HepG2 (cell line): ENCODE results near the gene LHFPL2. TPM values are rescaled to one million over a fixed set of nuclear protein-coding genes. Genes with fewer than 3 reads are reported as not detected.

Source experiments
- ETV6 ChIP-seq: sonication (generic); formaldehyde crosslinking; conservative IDR thresholded peaks from 2 replicates; pipeline ENCODE4 v1.4.0; 2020; ENCODE audit warnings: missing genetic modification reagents
- EZH2 ChIP-seq: conservative IDR thresholded peaks from 2 replicates; pipeline ENCODE4 v1.6.1; 2012; ENCODE audit warnings: mild to moderate bottlenecking, low read depth, low read length, moderate library complexity
- GABPA ChIP-seq, 2 experiments: IDR thresholded peaks; 2 replicates each; pipeline ENCODE4 v1.6.1; 2011 to 2016; ENCODE audit warnings: low read depth in 2 of 2, low read length in 1 of 2, missing biosample characterization in 1 of 2, missing genetic modification characterization in 1 of 2
- HIVEP1 ChIP-seq: sonication (generic); formaldehyde crosslinking; IDR thresholded peaks from 2 replicates; pipeline ENCODE4 v1.4.0; 2020; ENCODE audit warnings: mild to moderate bottlenecking, missing genetic modification reagents
- HNF4A ChIP-seq: sonication (generic); formaldehyde crosslinking; IDR thresholded peaks from 2 replicates; pipeline ENCODE4 v1.4.0; 2020; ENCODE audit warnings: missing genetic modification reagents
- MAZ ChIP-seq, 2 experiments: sonication (generic) in 1 of 2; formaldehyde crosslinking in 1 of 2; IDR thresholded peaks; 2 replicates each; pipeline versions ENCODE4 v1.5.0 to v1.6.1; 2012 to 2020; ENCODE audit warnings: low read depth in 2 of 2, mild to moderate bottlenecking in 2 of 2, borderline replicate concordance in 1 of 2, improper control_type of control experiment in 1 of 2, low read length in 1 of 2, missing genetic modification reagents in 1 of 2, moderate library complexity in 1 of 2
- SALL1 ChIP-seq: sonication (generic); formaldehyde crosslinking; IDR thresholded peaks from 2 replicates; pipeline ENCODE4 v1.8.0; 2022; ENCODE audit warnings: mild to moderate bottlenecking, missing genetic modification reagents
- TMF1 ChIP-seq: sonication (generic); formaldehyde crosslinking; IDR thresholded peaks from 2 replicates; pipeline ENCODE4 v1.8.1; 2022; ENCODE audit warnings: low read depth, missing genetic modification reagents
- TRIM24 ChIP-seq: sonication (generic); formaldehyde crosslinking; IDR thresholded peaks from 2 replicates; pipeline ENCODE4 v1.8.0; 2022; ENCODE audit warnings: mild to moderate bottlenecking, missing genetic modification reagents
- ZNF264 ChIP-seq: sonication (generic); formaldehyde crosslinking; IDR thresholded peaks from 2 replicates; pipeline ENCODE4 v1.4.0; 2020; ENCODE audit warnings: missing genetic modification reagents
- ZNF543 ChIP-seq: sonication (generic); formaldehyde crosslinking; IDR thresholded peaks from 2 replicates; pipeline ENCODE4 v1.4.0; 2020; ENCODE audit warnings: mild to moderate bottlenecking, missing genetic modification reagents
- ZNF546 ChIP-seq: sonication (generic); formaldehyde crosslinking; conservative IDR thresholded peaks from 2 replicates; pipeline ENCODE4 v1.8.1; 2023; ENCODE audit warnings: mild to moderate bottlenecking, missing genetic modification reagents
- ZNF567 ChIP-seq: sonication (generic); formaldehyde crosslinking; IDR thresholded peaks from 2 replicates; pipeline ENCODE4 v1.8.1; 2023; ENCODE audit warnings: mild to moderate bottlenecking, missing genetic modification reagents, borderline replicate concordance
- polyA plus RNA-seq, 8 experiments: library from polyadenylated mRNA; depleted of rRNA in 3 of 8; stranded (reverse) in 7 of 8; unstranded in 1 of 8; fragments of >200 nt; fragmentation: Illumina TruSeq in 4 of 8; extraction: Trizol in 4 of 8; gene quantifications; 2 replicates each; pipeline versions ENCODE4 v1.2.1 to v1.2.3, GENCODE V29; 2011 to 2016; ENCODE audit warnings: low read depth in 4 of 8, missing spikeins in 1 of 8, mixed read lengths in 1 of 8; ENCODE audit not compliant: insufficient read depth in 1 of 8
- total RNA-seq, 5 experiments: library from RNA; depleted of rRNA; stranded (reverse); fragments of >200 nt; fragmentation: Illumina TruSeq; extraction: Trizol; gene quantifications; 2 replicates each; pipeline ENCODE4 v1.2.3, GENCODE V29; 2016; ENCODE audit warnings: low read depth in 1 of 5
- TF ChIP-seq, protein P1 (sequence below), 2 experiments: fragments of 450-650 bp in 1 of 2; sonication (generic) in 1 of 2; formaldehyde crosslinking in 1 of 2; IDR thresholded peaks; 2 replicates each; pipeline versions ENCODE4 v1.6.1 to v1.8.0; 2016 to 2022; ENCODE audit warnings: antibody characterized with exemption in 1 of 2, mild to moderate bottlenecking in 1 of 2, missing genetic modification reagents in 1 of 2
- TF ChIP-seq, protein P2 (sequence below): sonication (generic); formaldehyde crosslinking; IDR thresholded peaks from 2 replicates; pipeline ENCODE4 v1.4.0; 2020; ENCODE audit warnings: missing genetic modification reagents
- TF ChIP-seq, protein P3 (sequence below): sonication (generic); formaldehyde crosslinking; IDR thresholded peaks from 2 replicates; pipeline ENCODE4 v1.8.0; 2023; ENCODE audit warnings: mild to moderate bottlenecking, missing genetic modification reagents
- TF ChIP-seq, protein P4 (sequence below): IDR thresholded peaks from 2 replicates; pipeline ENCODE4 v1.6.1; 2012; ENCODE audit warnings: inconsistent platforms

Gene LHFPL2
- total and polyA plus RNA-seq, 2 of the 13 experiments (the other 11 are each of a cell fraction or from before 2014, with no cell fraction given): 6.0 to 20.0 TPM

DNA sequence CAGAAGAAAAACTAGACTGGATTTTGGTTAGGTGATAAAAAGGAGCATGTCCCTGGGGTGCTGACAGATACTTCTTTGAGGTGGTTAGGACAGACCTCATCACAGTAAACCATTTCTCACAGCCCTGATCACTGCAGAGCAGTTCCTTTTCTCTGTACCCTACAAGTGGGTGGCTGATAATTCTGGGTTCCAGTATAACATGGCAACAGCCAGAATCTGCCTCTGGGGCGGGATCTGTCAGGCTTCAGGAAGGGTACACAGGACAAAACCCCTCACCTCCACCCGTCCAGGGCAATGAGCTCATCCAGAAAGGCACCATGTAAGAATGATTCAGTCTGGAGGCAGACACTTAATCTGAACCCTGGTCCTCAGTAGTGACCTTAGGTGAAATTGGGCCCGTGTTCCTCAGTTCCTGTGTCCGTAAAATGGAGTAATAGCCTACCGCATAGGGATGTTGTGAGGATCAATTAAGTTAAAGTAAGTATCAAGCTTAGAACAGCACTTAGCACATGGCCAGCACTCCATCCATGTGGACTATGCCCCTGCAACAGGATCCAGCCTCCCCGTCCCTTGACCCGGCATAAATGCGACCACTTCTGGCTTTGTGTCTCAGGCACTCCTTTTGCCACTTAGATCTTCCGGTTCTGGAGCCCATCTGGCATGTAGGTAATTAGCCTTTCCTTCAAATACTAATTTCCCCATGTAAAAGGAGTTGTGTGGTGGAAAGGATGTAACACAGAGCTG lies 129.2 kb downstream of the LHFPL2 start (continued):
- TF ChIP-seq, protein P1, sequence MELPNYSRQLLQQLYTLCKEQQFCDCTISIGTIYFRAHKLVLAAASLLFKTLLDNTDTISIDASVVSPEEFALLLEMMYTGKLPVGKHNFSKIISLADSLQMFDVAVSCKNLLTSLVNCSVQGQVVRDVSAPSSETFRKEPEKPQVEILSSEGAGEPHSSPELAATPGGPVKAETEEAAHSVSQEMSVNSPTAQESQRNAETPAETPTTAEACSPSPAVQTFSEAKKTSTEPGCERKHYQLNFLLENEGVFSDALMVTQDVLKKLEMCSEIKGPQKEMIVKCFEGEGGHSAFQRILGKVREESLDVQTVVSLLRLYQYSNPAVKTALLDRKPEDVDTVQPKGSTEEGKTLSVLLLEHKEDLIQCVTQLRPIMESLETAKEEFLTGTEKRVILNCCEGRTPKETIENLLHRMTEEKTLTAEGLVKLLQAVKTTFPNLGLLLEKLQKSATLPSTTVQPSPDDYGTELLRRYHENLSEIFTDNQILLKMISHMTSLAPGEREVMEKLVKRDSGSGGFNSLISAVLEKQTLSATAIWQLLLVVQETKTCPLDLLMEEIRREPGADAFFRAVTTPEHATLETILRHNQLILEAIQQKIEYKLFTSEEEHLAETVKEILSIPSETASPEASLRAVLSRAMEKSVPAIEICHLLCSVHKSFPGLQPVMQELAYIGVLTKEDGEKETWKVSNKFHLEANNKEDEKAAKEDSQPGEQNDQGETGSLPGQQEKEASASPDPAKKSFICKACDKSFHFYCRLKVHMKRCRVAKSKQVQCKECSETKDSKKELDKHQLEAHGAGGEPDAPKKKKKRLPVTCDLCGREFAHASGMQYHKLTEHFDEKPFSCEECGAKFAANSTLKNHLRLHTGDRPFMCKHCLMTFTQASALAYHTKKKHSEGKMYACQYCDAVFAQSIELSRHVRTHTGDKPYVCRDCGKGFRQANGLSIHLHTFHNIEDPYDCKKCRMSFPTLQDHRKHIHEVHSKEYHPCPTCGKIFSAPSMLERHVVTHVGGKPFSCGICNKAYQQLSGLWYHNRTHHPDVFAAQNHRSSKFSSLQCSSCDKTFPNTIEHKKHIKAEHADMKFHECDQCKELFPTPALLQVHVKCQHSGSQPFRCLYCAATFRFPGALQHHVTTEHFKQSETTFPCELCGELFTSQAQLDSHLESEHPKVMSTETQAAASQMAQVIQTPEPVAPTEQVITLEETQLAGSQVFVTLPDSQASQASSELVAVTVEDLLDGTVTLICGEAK (IDR thresholded peaks at IDR 0.05): no peak
- TF ChIP-seq, protein P1 (CRISPR knock-in tag; IDR thresholded peaks at IDR 0.05): no peak
- TF ChIP-seq, protein P2, sequence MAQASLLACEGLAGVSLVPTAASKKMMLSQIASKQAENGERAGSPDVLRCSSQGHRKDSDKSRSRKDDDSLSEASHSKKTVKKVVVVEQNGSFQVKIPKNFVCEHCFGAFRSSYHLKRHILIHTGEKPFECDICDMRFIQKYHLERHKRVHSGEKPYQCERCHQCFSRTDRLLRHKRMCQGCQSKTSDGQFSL (CRISPR knock-in tag): no peak
- TF ChIP-seq ZNF567 (no peak), TMF1 (CRISPR knock-in tag) (no peak), MAZ (IDR thresholded peaks at IDR 0.05; ENCODE audit: borderline replicate concordance, low read depth, low read length) (no peak), MAZ (CRISPR knock-in tag; IDR thresholded peaks at IDR 0.05; ENCODE audit: low read depth) (no peak), HIVEP1 (CRISPR knock-in tag) (no peak), ETV6 (CRISPR knock-in tag) (no peak), GABPA (IDR thresholded peaks at IDR 0.05; ENCODE audit: low read depth, low read length) (no peak), GABPA (CRISPR knock-in tag; IDR thresholded peaks at IDR 0.05; ENCODE audit: low read depth) (no peak), EZH2 (no peak), TRIM24 (CRISPR knock-in tag) (no peak), HNF4A (peak; percentile 61), ZNF543 (CRISPR knock-in tag) (no peak), SALL1 (CRISPR knock-in tag) (peak; percentile 11; the same call in 1 of the 2 replicates), ZNF546 (CRISPR knock-in tag) (no peak), ZNF264 (CRISPR knock-in tag) (no peak)
- TF ChIP-seq, protein P3, sequence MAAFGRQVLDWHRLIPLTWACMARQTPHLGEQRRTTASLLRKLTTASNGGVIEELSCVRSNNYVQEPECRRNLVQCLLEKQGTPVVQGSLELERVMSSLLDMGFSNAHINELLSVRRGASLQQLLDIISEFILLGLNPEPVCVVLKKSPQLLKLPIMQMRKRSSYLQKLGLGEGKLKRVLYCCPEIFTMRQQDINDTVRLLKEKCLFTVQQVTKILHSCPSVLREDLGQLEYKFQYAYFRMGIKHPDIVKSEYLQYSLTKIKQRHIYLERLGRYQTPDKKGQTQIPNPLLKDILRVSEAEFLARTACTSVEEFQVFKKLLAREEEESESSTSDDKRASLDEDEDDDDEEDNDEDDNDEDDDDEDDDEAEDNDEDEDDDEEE (CRISPR knock-in tag): no peak
- TF ChIP-seq, protein P4, sequence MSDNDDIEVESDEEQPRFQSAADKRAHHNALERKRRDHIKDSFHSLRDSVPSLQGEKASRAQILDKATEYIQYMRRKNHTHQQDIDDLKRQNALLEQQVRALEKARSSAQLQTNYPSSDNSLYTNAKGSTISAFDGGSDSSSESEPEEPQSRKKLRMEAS: peak; percentile 72
